ENCODE measurements around the gene NALCN. TPM values are rescaled to one million over a fixed set of nuclear protein-coding genes. Genes with fewer than 3 reads are reported as not detected.

The NALCN gene
- polyA plus RNA-seq, 3 donors = not detected

- no peak overlapping the region for H2AFZ ChIP-seq (ENCODE audit: insufficient read depth, low read depth, low read length, poor library complexity, severe bottlenecking)
- H3K4me1 Mint-ChIP-seq = no peaks in the 10 kb centered on the region
- no peak overlapping the region for H3K9ac ChIP-seq (ENCODE audit: insufficient read depth, low read length, poor library complexity, severe bottlenecking)
- no peak overlapping the region for H3K4me3 ChIP-seq (replicated peaks in 1 of 3; ENCODE audit: low read depth in 2 of 3, low read length in 3 of 3)
- H3K27me3 Mint-ChIP-seq (ENCODE audit: low read depth in 3 of 3) = peaks cover 0 to 2% (median 0%) of the 10 kb centered on the region in 3 donors
- no peaks in the 10 kb centered on the region for H3K4me1 ChIP-seq (ENCODE audit: control insufficient read depth in 1 of 2, insufficient read depth in 2 of 2, low read length in 2 of 2)
- H3K27ac ChIP-seq (ENCODE audit: low read depth in 1 of 2, low read length in 2 of 2) = no peak overlapping the region
- no peak overlapping the region for H3K4me3 Mint-ChIP-seq
- no peak for TF ChIP-seq CTCF (IDR thresholded peaks at IDR 0.05)
- no peaks in the 10 kb centered on the region for H3K9me3 ChIP-seq (replicated peaks in 1 of 2; ENCODE audit: control insufficient read depth in 1 of 2, insufficient read depth in 1 of 2, low read length in 2 of 2)
- DNase-seq = no peak
- H3K27ac Mint-ChIP-seq = no peak overlapping the region
- H3K79me2 ChIP-seq (ENCODE audit: insufficient read depth, low read length) = no peaks in the 10 kb centered on the region
- no peak overlapping the region for H3K4me2 ChIP-seq (replicated peaks; ENCODE audit: extremely low read depth, low read length, poor library complexity, severe bottlenecking)
- H3K9me3 Mint-ChIP-seq = no peaks in the 10 kb centered on the region
- no peaks in the 10 kb centered on the region for H4K20me1 ChIP-seq (ENCODE audit: insufficient read depth, low read length)
- H3K36me3 ChIP-seq (replicated peaks in 1 of 2; ENCODE audit: control insufficient read depth in 1 of 2, insufficient read depth in 2 of 2, low read length in 2 of 2) = no peaks in the 10 kb centered on the region
- no peaks in the 10 kb centered on the region for H3K27me3 ChIP-seq (ENCODE audit: control insufficient read depth in 2 of 2, insufficient read depth in 2 of 2, low read length in 2 of 2)
- H3K36me3 Mint-ChIP-seq = no peaks in the 10 kb centered on the region
- intact Hi-C loops (cut with micrococcal nuclease) = no loop called here
Observed at GRCh38 chr13:101092985-101093384, 323.3 kb downstream of the NALCN start.

- H3K27ac Mint-ChIP-seq = no peak overlapping the region
- no peak overlapping the region for H3K4me3 Mint-ChIP-seq
- Histone ChIP-seq H3K36me3 (replicated peaks in 1 of 2; ENCODE audit: control insufficient read depth in 1 of 2, insufficient read depth in 2 of 2, low read length in 2 of 2) (no peaks in the 10 kb centered on the region), H3K27ac (ENCODE audit: low read depth in 1 of 2, low read length in 2 of 2) (no peak overlapping the region), H3K4me3 (replicated peaks in 1 of 3; ENCODE audit: low read depth in 2 of 3, low read length in 3 of 3) (no peak overlapping the region), H2AFZ (ENCODE audit: insufficient read depth, low read depth, low read length, poor library complexity, severe bottlenecking) (no peak overlapping the region), H3K9ac (ENCODE audit: insufficient read depth, low read length, poor library complexity, severe bottlenecking) (no peak overlapping the region), H3K27me3 (ENCODE audit: control insufficient read depth in 2 of 2, insufficient read depth in 2 of 2, low read length in 2 of 2) (no peaks in the 10 kb centered on the region), H3K9me3 (replicated peaks in 1 of 2; ENCODE audit: control insufficient read depth in 1 of 2, insufficient read depth in 1 of 2, low read length in 2 of 2) (no peaks in the 10 kb centered on the region), H3K4me1 (ENCODE audit: control insufficient read depth in 1 of 2, insufficient read depth in 2 of 2, low read length in 2 of 2) (no peaks in the 10 kb centered on the region), H4K20me1 (ENCODE audit: insufficient read depth, low read length) (no peaks in the 10 kb centered on the region), H3K4me2 (replicated peaks; ENCODE audit: extremely low read depth, low read length, poor library complexity, severe bottlenecking) (no peak overlapping the region), H3K79me2 (ENCODE audit: insufficient read depth, low read length) (no peaks in the 10 kb centered on the region)
- intact Hi-C loops (cut with micrococcal nuclease) = no loop called here
- no peak for TF ChIP-seq CTCF (IDR thresholded peaks at IDR 0.05)
- H3K36me3 Mint-ChIP-seq = no peaks in the 10 kb centered on the region
- peaks cover 0 to 2% (median 0%) of the 10 kb centered on the region in 3 donors for H3K27me3 Mint-ChIP-seq (ENCODE audit: low read depth in 3 of 3)
- no peak for DNase-seq
- H3K4me1 Mint-ChIP-seq = no peaks in the 10 kb centered on the region
- WGBS (ENCODE audit: insufficient coverage) = no CpG with 5 or more reads among the region's 4 CpGs
- H3K9me3 Mint-ChIP-seq = no peaks in the 10 kb centered on the region
Observed at GRCh38 chr13:101090287-101090686, 326.0 kb downstream of the NALCN start.

Data from CD14-positive monocyte (primary cell).